ENCODE results near the gene TCTN1. TPM values are rescaled to one million over a fixed set of nuclear protein-coding genes. Genes with fewer than 3 reads are reported as not detected.
"Not testable (repeated sequence)": the region's sequence is repeated elsewhere in the genome, so short reads cannot be mapped to it uniquely, and the experiment has no call there.

TCTN1 gene
- 10 to 100 TPM; 11.0 to 13.6 TPM for total RNA-seq

DNA sequence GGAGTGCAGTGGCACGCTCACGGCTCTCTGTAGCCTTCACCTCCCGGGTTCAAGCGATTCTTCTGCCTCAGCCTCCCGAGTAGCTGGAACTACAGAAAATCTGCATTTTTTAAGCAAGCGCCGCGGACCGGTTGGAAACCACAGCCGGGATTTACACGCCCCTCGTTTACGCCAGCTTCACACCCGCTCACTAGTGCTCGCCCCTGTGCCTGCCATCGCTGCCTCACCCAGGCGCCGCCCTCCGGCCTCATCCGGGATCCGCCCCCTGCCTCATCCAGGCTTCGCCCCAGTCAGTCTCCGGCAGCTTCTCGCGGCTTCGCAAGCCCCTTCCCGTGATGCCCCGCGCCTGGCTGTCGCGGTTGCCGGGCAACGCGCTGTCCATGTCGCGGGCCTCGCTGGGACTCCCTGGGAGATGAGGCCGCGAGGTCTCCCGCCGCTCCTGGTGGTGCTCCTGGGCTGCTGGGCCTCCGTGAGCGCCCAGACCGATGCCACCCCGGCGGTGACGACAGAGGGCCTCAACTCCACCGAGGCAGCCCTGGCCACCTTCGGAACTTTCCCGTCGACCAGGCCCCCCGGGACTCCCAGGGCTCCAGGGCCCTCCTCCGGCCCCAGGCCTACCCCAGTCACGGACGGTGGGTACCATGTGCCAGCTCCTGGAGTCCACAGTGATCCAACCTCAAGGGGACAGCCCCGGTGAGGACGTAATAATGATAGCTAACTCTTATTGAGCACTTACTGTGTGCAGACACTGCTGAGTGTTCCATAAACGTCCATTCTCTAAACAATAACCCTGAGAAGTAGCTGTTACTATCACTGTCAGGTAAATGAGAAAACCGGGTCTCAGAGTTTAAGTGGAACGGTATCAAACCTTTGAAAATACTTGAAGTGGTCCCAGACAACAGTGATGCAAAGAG, at the start of gene TCTN1:
TCTN1 (plus strand) TSS at position 359 of the 914 bp plus-strand sequence; CDS start at position 413, 54 bp downstream.
- H3K27ac Mint-ChIP-seq, result peak within 1 kb of the TSS; percentile 83
- H3K4me1 Mint-ChIP-seq, result peaks cover 16% of the 10 kb centered on the region
- H3K27me3 Mint-ChIP-seq, result no peaks in the 10 kb centered on the region
- peaks cover 2% of the 10 kb centered on the region for H3K36me3 Mint-ChIP-seq
- peak; percentile 99 for DNase-seq
- peak within 1 kb of the TSS; percentile 82 for H3K4me3 Mint-ChIP-seq
- no peaks in the 10 kb centered on the region for H3K9me3 Mint-ChIP-seq

DNA sequence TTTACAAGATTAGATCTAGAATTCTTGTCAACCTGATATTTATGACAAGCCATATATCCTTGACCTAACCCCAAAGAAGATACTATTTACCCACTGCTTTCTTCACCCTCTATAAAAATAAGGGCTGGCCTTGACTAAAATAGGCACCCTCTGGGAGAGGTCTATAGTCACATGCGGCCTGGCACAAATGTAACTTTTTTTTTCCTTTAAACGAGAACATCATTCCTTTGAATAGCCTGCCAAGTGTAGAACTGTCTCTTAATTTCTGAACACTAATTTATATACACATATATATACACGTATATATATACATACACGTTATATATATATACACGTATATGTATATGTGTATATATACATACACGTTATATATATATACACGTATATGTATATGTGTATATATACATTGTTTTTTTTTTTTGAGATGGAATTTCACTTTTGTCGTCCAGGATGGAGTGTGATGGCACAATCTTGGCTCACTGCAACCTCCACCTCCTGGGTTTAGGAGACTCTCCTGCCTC, 49.4 kb upstream of the TCTN1 start:
- Mint-ChIP-seq H3K4me1 (peaks cover 70% of the 10 kb centered on the region), H3K27me3 (no peaks in the 10 kb centered on the region), H3K9me3 (peaks cover 5% of the 10 kb centered on the region), H3K36me3 (peaks cover 58% of the 10 kb centered on the region), H3K27ac (peak overlapping the region; percentile 80), H3K4me3 (no peak overlapping the region)
- DNase-seq, result no peak

DNA sequence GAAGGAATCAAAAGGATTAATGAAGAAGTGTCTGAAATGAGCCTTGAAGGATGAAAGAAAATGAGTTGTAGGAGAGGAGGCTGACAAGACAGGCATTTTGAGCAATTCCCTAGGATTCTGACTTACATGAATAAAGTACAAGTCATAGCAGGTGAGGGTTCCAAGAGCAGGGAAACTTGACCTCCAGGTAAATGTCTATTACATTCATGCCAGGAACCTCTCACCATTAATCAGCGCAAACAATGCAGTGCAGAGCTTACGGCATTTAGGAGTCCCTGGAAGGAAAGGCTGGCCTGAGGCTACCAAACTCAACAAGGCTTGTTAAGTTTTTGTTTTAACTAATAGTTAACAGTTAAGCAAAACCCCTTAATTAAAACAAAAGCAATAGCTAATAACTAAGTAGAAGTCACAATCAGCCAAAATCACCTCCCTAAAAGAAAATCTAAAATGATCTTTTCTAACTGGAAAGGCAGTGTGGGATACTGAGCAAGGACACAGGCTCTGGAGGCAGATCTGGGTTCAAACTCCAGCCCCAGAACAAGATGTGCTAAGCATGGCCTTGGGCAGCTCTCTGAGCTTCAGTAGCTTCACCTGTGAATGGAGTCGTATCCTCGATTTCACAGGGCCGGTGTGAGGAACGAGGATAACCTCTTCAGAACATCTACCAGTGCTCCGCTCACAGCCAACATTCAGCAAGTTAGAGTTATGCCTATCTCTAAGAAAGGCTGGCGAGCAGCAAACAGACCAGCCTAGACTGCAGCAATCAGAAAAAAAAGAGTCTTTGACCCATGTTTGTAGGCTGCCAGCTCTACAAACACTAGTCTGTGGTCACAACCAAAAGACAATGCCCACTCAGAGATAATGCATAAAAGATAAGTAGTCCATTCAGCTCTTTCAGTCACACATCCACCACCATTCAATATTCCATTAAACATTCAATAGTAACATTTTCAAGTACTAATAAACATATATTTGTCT, 47.7 kb upstream of the TCTN1 start:
- Mint-ChIP-seq H3K9me3 (peaks cover 8% of the 10 kb centered on the region), H3K4me3 (no peak overlapping the region), H3K4me1 (peaks cover 65% of the 10 kb centered on the region), H3K36me3 (peaks cover 54% of the 10 kb centered on the region), H3K27me3 (no peaks in the 10 kb centered on the region), H3K27ac (peak overlapping the region; percentile 18)
- no peak for DNase-seq

DNA sequence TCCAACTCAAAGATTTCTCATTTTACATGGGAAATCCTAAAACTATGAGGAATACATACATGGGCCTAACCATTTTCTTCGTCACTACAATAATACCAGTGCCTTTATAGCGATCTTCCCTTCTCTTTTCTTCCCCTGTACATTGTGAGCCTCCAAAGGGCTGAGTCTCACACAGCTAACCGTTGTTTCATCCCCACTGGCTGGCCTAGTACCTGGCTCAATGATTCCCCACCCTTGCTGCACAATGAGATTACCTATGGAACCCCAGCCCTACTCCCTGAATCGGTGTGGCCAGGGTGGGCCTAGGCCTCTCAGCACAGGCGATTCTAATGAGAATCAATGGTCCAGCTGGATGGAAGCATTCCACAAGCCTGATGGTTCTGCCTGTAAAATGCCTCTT, 46.9 kb upstream of the TCTN1 start:
- H3K4me1 Mint-ChIP-seq, result peaks cover 59% of the 10 kb centered on the region
- DNase-seq, result no peak
- no peaks in the 10 kb centered on the region for H3K27me3 Mint-ChIP-seq
- H3K4me3 Mint-ChIP-seq, result no peak overlapping the region
- peak overlapping the region; percentile 49 for H3K27ac Mint-ChIP-seq
- H3K36me3 Mint-ChIP-seq, result peaks cover 57% of the 10 kb centered on the region
- peaks cover 8% of the 10 kb centered on the region for H3K9me3 Mint-ChIP-seq

DNA sequence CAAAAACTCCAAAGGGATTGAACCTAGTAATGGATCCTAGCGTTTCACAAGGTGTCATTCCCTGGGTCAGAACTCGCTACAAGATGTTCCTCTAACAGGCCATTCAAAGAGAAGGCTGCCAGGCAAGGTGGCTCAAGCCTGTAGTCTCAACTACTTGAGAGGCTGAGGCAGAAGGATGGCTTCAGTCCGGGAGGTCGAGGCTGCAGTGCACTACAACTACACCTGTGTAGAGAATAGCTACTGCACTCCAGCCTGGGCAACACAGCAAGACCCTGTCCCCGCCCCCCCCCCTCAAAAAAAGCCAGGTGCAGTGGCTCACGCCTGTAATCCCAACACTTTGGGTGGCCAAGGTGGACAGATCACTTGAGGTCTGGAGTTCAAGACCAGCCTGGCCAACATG, 45.2 kb upstream of the TCTN1 start:
- H3K27ac Mint-ChIP-seq, result no peak overlapping the region
- peaks cover 65% of the 10 kb centered on the region for H3K36me3 Mint-ChIP-seq
- DNase-seq, result no peak
- no peak overlapping the region for H3K4me3 Mint-ChIP-seq
- peaks cover 11% of the 10 kb centered on the region for H3K9me3 Mint-ChIP-seq
- H3K27me3 Mint-ChIP-seq, result no peaks in the 10 kb centered on the region
- peaks cover 52% of the 10 kb centered on the region for H3K4me1 Mint-ChIP-seq

DNA sequence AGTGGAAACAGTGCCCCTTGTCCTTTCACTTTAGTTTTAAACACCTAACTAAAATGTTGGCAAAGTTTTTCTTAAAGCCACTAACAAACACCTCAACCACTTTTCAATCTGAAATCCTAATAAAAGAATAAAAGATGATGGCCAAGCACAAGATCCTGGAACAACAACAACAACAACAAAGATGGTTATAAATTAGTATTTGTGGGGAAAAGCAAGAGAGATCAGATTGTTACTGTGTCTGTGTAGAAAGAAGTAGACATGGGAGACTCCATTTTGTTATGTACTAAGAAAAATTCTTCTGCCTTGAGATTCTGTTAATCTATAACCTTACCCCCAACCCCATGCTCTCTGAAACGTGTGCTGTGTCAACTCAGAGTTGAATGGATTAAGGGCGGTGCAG, 44.1 kb upstream of the TCTN1 start:
- not testable (repeated sequence) for H3K27me3 Mint-ChIP-seq, DNase-seq, H3K4me3 Mint-ChIP-seq
- H3K4me1 Mint-ChIP-seq, result peaks cover 48% of the 10 kb centered on the region
- H3K9me3 Mint-ChIP-seq, result peaks cover 11% of the 10 kb centered on the region
- peak overlapping the region; percentile 81 for H3K27ac Mint-ChIP-seq
- peaks cover 64% of the 10 kb centered on the region for H3K36me3 Mint-ChIP-seq

DNA sequence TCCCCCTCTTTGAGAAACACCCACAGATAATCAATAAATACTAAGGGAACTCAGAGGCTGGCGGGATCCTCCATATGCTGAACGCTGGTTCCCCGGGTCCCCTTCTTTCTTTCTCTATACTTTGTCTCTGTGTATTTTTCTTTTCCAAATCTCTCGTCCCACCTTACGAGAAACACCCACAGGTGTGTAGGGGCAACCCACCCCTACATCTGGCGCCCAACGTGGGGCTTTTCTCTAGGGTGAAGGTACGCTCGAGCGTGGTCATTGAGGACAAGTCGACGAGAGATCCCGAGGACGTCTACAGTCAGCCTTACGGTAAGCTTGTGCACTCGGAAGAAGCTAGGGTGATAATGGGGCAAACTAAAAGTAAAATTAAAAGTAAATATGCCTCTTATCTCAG, 43.1 kb upstream of the TCTN1 start:
- DNase-seq, H3K27me3 Mint-ChIP-seq, H3K27ac Mint-ChIP-seq, H3K4me3 Mint-ChIP-seq: not testable (repeated sequence)
- Mint-ChIP-seq H3K4me1 (peaks cover 49% of the 10 kb centered on the region), H3K9me3 (peaks cover 11% of the 10 kb centered on the region), H3K36me3 (peaks cover 57% of the 10 kb centered on the region)

DNA sequence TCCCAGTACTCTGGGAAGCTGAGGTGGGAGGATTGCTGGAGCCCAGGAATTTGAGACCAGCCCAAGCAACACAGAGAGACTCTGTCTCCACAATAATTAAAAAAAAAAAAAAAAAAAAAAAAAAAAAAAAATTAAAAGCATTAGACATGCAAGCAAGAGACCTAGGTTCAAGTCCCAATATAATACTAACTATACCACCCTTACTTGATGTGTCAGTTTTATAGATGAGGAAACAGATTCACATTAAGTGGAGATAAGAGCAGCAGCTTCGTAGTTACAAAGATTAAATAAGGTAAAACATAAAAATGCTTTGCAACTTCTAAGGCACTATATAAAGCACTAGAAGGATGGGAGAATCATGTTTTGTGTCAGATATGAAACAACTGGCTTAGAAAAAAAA, 39.9 kb upstream of the TCTN1 start:
- H3K36me3 Mint-ChIP-seq, result peaks cover 48% of the 10 kb centered on the region
- H3K4me1 Mint-ChIP-seq, result peaks cover 54% of the 10 kb centered on the region

DNA sequence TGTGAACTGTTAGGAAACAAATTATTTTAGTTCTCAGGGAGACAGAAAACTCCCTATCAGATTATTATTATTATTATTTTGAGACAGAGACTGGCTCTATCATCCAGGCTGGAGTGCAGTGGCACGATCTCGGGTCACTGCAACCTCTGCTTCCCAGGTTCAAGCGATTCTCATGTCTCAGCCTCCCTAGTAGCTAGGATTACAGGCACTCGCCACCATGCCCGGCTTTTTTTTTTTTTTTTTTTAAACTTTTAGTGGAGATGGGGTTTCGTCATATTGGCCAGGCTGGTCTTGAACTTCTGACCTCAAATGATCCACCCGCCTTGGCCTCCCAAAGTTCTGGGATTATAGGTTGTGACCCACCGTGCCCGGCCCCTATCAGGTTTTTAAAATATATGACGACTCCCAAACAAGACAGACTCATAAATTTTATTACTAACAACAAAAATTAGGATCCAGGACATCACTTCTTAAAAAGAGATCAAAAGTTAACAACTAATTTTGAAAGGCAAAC, 39.2 kb upstream of the TCTN1 start:
- peaks cover 56% of the 10 kb centered on the region for H3K4me1 Mint-ChIP-seq
- H3K27ac Mint-ChIP-seq, result peak overlapping the region; percentile 65
- H3K4me3 Mint-ChIP-seq, result not testable (repeated sequence)

More for the DNA sequence above, 39.9 kb upstream of the TCTN1 start:
- no peak for DNase-seq
- H3K9me3 Mint-ChIP-seq, result peaks cover 9% of the 10 kb centered on the region
- no peak overlapping the region for H3K4me3 Mint-ChIP-seq
- H3K27me3 Mint-ChIP-seq, result no peaks in the 10 kb centered on the region
- H3K27ac Mint-ChIP-seq, result no peak overlapping the region

DNA sequence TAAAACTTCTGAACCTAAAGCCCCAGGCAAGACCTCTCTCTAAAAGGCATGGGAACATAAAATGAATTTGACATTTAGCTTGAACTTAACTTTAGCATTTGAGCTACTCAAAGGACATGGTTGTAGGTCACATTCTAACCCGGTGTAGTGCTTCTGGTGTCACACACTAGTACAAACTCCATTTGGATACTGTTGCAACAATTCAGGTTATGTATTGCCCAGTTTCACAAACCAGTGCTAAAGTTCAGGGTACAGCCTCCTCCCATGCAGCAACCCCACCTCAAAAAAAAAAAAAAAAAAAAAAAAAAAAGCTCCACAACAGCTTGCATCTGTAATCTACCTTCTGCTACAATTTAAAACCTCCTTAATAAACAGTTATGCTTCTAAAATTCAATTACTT, 38.6 kb upstream of the TCTN1 start:
- H3K27ac Mint-ChIP-seq, result peak overlapping the region; percentile 65
- H3K27me3 Mint-ChIP-seq, result no peaks in the 10 kb centered on the region
- H3K9me3 Mint-ChIP-seq, result peaks cover 3% of the 10 kb centered on the region
- DNase-seq, result no peak
- peaks cover 60% of the 10 kb centered on the region for H3K4me1 Mint-ChIP-seq
- H3K4me3 Mint-ChIP-seq, result no peak overlapping the region
- H3K36me3 Mint-ChIP-seq, result peaks cover 52% of the 10 kb centered on the region

More for the DNA sequence above, 39.2 kb upstream of the TCTN1 start:
- DNase-seq, H3K9me3 Mint-ChIP-seq, H3K27me3 Mint-ChIP-seq: not testable (repeated sequence)
- H3K36me3 Mint-ChIP-seq, result peaks cover 48% of the 10 kb centered on the region

DNA sequence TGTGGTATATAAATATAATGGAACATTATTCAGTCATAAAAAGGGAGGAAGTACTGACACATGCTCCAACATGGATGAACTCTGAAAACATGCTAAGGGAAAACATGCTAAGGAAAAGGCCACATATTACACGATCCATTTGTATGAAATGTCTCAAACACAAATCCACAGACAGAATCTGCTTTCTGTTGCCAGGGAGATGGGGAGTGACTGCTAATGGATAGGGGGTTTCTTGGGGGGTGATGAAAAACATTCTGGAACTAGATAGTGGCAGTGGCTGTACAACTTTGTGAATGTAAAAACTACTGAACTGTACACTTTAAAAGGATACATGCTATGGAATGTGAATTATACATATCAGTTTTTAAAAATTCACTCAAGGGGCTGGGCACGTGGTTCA, 37.4 kb upstream of the TCTN1 start:
- Mint-ChIP-seq H3K4me3 (peak overlapping the region; percentile 65), H3K36me3 (peaks cover 57% of the 10 kb centered on the region), H3K4me1 (peaks cover 71% of the 10 kb centered on the region), H3K9me3 (peaks cover 3% of the 10 kb centered on the region), H3K27me3 (no peaks in the 10 kb centered on the region), H3K27ac (peak overlapping the region; percentile 97)
- DNase-seq, result no peak

DNA sequence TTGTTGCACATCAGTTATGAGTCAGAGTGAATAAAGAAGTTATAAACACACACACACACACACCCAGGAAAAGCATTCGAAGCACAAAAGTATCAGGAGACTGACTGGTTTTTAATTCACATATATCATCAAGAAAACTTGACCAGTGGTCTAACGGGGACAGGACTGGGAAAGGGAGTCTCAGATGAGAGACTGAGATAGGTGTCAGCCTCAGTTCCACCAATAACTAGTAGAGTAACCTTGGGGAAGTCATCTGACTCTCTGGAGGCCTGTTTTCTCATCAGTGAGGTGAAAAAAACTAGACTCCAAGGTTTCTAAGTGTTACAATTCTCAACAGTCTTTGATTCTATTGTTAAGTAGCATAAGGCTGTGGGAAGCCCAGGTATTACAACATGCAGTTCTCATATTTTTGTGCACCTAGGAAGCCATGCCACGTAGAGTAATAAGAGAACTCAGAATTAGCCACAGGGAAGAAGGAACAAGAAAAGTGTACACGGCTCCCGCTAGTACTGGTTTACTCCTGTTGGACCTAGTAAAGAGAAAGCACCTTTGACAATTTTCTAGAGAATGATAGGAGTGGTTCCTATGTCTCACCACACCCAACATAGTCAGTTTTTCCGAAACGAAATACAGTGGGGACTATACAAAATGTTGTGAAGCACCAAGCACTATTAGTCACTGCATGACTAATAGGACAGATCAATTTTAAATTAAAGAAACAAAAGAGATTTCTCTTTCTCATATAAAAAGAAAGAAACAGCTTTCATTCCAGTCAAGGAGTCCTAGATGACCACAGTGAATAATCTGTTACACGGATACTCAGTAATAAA, 35.9 kb upstream of the TCTN1 start:
- peak; percentile 51 for DNase-seq
- Mint-ChIP-seq H3K36me3 (peaks cover 51% of the 10 kb centered on the region), H3K9me3 (no peaks in the 10 kb centered on the region), H3K4me1 (peaks cover 67% of the 10 kb centered on the region), H3K27me3 (no peaks in the 10 kb centered on the region), H3K27ac (peak overlapping the region; percentile 97), H3K4me3 (peak overlapping the region; percentile 97)

DNA sequence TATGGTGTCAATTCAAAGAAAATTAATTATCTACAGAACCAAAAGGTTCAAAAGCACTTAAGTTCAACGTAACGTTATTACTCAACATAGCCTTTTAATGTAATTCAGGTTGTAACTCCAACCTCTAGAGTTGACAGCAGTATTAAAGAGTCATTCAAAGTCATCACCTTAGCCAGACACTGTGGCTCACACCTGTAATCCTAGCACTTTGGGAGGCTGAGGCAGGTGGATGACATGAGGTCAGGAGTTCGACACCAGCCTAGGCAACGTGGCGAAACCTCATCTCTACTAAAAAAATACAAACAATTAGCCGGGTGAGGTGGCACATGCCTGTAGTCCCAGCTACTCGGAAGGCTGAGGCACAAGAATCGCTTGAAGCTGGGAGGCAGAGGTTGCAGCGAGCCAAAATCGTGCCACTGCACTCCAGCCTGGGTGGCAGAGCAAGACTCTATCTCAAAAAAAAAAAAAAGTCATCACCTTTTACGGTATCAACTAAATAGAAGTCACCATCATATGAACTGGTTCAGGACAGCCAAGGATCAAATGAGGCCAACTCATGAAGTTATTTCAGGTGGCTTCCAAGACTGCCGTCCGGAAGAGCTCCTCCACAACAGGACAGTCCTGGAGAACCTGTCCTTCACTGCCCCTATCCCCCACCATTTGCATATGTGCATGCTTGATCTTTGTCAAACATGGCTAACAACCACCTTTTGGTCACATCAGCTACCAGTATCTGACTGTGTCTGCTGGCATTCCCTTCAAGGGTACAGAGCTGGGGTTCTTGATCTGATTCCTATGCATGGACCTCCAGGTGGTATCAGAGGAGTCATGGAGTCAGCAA, 35.0 kb upstream of the TCTN1 start:
- no peak for DNase-seq
- peak overlapping the region; percentile 97 for H3K27ac Mint-ChIP-seq
- H3K36me3 Mint-ChIP-seq, result peaks cover 44% of the 10 kb centered on the region
- H3K27me3 Mint-ChIP-seq, result no peaks in the 10 kb centered on the region
- H3K4me1 Mint-ChIP-seq, result peaks cover 73% of the 10 kb centered on the region
- no peaks in the 10 kb centered on the region for H3K9me3 Mint-ChIP-seq
- peak overlapping the region; percentile 97 for H3K4me3 Mint-ChIP-seq
